HG03066 (cell line): Measurements from ENCODE around the gene AKT3.
"Not testable (repeated sequence)": the region's sequence is repeated elsewhere in the genome, so short reads cannot be mapped to it uniquely, and the experiment has no call there.

Source experiments
- ATAC-seq: cut with Tn5 transposase; IDR thresholded peaks from one replicate; pipeline ENCODE4 v1.9.1; 2021; ENCODE audit warnings: low read depth; ENCODE audit not compliant: unreplicated experiment

AKT3 gene

DNA sequence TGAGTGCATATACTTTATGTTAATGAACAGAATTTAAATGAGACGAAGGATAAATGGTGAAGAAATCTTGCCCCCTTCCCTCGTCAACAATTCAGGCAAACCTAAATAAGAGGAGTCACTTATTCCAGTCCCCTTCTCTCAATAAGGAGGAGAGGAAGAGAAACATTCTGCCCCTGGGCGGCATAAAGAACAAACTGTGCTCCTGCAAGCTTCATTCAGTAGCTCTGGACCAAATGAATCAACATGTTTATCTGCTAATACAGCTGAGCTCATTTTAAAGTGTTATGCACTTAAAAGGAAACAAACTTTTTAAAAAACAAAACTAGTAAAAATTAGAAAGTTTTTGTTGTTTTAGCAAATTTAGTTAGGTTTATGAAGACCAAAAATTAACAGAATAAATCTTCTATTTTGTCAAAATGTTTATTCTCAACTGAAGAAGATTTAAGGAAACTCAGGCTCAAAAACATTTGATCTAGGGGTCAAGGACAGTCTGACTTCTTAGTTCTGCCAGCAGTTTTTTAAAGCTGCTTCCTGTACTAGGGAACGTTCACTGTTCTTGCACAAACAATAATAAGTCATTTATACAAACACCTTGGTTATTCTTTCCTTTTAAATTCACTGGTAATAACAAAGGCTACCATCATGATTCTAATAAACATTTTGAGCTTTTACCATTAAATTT, 58.3 kb downstream of the AKT3 start:
- no peak for ATAC-seq

- no peak for ATAC-seq
Measured at GRCh38 chr1:243790404-243790803, 59.6 kb downstream of the AKT3 start.

DNA sequence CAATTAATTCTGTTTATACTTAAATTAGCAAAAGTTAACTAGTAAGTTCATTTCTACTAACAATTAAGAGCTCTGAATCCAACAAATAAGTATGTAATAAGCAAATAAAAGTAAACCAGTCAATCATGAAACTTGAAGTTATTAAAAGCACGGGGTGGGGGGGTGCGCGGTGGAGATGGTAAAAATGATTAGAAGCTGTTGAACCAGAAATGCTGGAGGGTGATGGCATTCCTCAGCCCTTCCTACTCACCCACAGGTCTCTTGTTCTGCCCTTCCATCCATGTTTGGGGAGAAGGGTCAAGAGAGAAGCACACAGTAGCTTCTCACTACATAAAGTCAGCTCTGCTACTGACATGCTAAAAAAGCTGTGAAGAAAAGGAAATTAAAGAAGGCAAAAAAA, 63.5 kb downstream of the AKT3 start:
- no peak for ATAC-seq

DNA sequence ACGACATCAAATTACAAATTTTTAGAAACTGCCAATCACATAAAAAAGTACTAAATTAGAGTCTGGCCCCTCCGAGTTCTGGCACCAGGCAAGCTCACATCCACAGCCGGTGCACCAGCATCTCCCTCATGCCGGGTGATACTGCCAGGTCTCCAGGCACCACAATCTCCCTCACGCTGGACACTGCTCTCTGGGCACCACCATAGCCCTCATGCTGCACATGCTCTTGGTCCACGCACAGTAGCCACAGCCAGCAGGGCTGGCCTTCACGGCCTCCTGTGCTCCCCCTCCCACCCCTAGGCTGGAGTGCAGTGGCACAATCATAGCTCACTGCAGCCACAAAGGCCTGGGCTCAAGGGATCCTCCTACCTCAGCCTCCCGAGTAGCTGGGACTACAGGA, 65.5 kb downstream of the AKT3 start:
- ATAC-seq = no peak

DNA sequence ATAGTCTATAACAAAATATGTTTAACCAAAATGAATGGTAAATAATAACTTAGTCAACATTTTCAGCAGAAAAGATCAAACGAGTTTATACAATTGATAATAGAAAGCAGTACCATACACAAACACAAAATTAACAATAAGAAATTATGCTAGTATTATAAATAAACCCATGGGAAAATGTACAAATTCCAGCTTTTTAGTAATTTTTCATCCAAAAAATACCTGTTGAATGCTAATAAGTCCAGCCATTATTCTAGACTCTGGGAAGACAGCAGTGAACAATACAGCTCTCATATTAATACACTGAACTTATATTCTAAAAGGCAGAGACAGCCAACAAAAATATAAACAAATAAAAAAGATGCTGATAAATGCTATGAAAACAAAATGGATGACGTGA, 66.3 kb downstream of the AKT3 start:
- ATAC-seq = no peak

DNA sequence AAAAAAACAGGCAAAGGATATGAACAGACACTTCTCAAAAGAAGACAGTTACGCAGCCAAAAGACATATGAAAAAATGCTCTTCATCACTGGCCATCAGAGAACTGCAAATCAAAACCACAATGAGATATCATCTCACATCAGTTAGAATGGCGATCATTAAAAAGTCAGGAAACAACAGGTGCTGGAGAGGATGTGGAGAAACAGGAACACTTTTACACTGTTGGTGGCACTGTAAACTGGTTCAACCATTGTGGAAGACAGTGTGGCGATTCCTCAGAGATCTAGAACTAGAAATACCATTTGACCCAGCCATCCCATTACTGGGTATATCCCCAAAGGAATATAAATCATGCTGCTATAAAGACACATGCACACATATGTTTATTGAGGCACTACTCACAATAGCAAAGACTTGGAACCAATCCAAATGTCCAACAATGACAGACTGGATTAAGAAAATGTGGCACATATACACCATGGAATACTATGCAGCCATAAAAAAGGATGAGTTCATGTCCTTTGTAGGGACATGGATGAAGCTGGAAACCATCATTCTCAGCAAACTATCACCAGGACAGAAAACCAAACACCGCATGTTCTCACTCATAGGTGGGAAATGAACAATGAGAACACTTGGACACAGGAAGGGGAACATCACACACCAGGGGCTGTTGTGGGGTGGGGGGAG, 77.5 kb downstream of the AKT3 start:
- not testable (repeated sequence) for ATAC-seq

GRCh38 chr1:243770860-243771259, 79.2 kb downstream of the AKT3 start:
- no peak for ATAC-seq

- ATAC-seq = no peak
Measured at GRCh38 chr1:243765676-243766075, 84.4 kb downstream of the AKT3 start.

GRCh38 chr1:243763806-243764205, 86.2 kb downstream of the AKT3 start:
- ATAC-seq = no peak

GRCh38 chr1:243758647-243759046, 91.4 kb downstream of the AKT3 start:
- no peak for ATAC-seq

DNA sequence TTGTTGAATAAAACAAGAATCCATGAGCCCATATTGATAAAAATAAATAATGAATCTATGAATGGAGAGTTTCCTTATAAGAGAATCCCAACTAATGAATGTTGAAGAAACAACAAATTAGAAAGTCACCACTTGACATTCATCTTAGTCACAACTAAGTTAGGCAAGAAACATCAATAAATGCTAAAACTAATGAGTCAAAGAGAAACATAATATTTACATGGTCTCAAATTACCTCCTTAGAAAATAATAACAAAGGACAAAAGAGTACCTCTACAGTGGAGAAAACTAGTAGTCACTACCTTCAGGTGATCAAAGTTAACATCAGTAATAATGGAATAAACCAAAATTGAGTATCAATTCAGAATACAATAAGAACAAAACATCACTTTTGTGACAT, 93.5 kb downstream of the AKT3 start:
- ATAC-seq = no peak

GRCh38 chr1:243754348-243754747, 95.7 kb downstream of the AKT3 start:
- no peak for ATAC-seq

- no peak for ATAC-seq
Measured at GRCh38 chr1:243751506-243751905, 98.5 kb downstream of the AKT3 start.

GRCh38 chr1:243748706-243749283, 101.2 kb downstream of the AKT3 start:
- peak; percentile 99 for ATAC-seq

DNA sequence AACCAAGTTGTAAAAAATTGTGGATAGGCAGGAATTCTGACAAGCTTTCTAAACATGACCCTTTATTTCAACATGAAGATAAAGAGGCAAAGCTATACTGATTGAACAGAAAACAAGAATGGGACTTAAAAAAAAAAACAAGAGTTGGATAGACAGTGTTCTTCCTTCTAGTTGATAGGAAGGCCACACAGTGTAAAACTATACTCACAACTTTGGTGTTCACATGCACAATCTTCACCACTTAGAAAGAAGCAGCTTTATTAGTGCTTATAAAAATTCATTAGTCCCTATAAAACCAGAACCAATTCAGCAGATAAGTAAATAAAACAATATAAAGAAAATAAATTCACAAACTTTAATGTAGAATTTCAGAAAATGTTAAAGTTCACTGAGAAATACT, 101.8 kb downstream of the AKT3 start:
- no peak for ATAC-seq

DNA sequence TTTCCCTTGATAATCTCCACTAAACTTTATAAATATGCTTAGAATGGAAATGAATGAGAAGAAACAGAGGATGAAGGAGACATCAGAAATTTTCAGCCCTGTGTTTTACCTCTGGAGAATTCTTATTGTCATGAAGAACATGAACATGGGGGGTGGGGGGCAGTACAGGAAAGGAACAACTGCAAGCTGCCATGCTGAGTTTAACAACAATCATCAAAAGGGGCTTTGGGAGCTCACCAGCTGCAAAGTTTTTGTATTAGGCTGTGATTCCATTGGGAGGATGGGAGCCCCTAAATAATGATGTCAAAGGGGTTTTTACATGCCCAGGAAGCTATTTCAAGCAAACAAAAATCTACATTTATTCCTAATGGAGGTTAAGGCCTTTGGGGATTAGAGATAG, 103.3 kb downstream of the AKT3 start:
- no peak for ATAC-seq

GRCh38 chr1:243745356-243745755, 104.7 kb downstream of the AKT3 start:
- ATAC-seq = no peak

GRCh38 chr1:243742819-243743218, 107.2 kb downstream of the AKT3 start:
- ATAC-seq = no peak

DNA sequence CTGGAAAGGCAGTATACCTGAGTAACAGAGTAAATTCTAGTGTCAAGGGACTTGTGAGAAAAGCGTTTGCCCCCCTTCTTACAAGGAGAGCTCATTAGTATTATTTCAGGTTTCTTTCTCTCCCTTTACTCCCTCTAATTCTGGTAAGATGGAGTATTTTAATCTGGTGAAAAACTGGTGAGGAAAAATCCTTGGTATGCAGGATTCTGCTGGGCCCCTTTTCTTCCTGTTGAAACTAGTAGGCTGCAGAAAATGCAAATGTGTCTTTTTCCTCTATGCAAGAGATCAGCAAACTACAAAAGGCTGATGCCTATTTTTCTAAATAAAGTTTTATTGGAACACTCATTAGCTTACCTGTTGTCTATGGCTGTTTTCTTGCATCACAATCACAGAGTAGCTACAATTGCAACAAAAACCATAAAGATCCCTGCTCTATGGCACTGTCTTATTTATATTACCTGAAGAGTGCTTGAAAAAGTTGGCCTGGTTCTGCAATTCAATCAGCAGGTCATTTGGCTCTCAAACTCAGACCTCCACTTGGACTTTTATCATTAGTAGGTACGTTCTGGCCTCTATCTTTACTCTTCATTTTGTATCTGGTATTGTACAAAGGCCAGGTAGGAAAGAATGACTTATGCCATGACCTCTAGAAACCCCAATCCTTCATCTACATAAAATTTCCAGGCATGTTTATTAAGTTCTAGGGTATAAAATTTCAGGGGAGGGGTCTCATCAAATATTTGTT, 109.6 kb downstream of the AKT3 start:
- no peak for ATAC-seq

- no peak for ATAC-seq
Measured at GRCh38 chr1:243739335-243740003, 110.6 kb downstream of the AKT3 start.

GRCh38 chr1:243738020-243738419, 112.0 kb downstream of the AKT3 start:
- no peak for ATAC-seq
